HT-29 (cell line): ENCODE results near the gene MRGPRX2. TPM values are rescaled to one million over a fixed set of nuclear protein-coding genes. Genes with fewer than 3 reads are reported as not detected.
A peak's percentile ranks its signal among the peaks of the same experiment; 100 is the strongest.

Experiments used
- DNase-seq: peaks from one replicate; pipeline ENCODE4 v3.0.0-alpha.2; 2015; ENCODE audit warnings: low spot score
- total RNA-seq: library from RNA; depleted of rRNA; stranded (reverse); fragments of >200 nt; shearing (Covaris generic); gene quantifications from 2 replicates; pipeline ENCODE4 v1.2.3, GENCODE V29; 2014; rRNA removed

Gene MRGPRX2
- total RNA-seq = not detected in 2 replicates

DNA sequence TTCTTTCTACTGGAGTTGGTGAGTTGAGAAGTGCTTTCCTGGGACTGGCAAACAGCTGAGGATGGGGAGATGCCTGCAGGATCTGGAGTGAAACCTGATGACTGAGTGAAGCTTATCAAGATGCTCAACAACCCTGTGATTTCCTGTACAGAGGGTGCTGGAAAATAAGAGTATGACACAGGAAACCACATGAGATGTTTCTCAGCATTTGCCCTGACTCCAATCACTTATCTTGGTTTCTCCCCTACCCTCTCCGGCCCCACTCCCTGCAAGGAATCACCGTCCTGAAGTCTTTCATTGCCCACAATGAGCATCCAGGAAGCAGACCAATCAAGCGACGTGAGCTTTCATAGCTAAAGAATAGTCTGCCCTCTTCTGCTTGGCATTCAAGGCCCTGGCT lies at the start of gene MRGPRX2:
MRGPRX2 (minus strand) TSS at position 89 of the 400 bp plus-strand sequence. CDS start 4,315 bp downstream, outside the sequence.
- no peak for DNase-seq

DNA sequence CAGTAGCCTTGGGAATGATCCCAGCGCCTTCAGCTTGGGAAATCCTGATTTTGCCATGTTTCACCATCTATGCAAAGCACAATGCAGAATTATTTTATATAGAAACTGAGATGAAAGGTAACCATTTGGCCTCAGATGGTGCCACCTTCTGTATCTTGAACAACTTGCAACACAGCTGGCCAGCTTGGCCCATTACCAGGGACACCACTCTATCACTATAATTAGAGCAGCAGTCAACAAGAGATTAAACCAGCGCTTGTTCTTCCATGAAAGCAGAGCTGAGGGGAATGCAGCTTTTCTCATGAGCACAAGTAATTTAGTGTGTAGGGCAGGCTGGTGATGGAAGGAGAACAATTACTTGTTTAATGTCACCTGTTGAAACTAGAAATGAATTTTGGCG lies 49.8 kb upstream of the MRGPRX2 start:
- DNase-seq = peak; percentile 31

DNA sequence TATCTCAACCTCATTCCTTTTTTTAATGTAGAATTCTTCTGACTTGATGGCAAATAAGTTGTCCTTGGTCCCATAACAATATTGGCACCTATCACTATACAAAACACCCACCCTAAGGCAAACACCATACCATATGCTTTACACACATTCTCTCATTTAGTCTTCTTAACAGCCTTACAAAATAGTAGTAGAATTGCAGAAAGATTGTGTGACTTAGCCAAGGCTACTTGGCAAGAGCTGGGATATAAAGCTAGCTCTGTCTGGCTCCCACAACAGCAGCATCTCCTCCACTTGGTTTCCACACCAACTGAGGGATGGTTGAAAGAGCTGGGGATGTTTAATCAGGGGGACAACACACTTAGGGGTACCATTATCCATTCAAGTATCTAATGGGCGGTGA lies 46.6 kb upstream of the MRGPRX2 start:
- no peak for DNase-seq

DNA sequence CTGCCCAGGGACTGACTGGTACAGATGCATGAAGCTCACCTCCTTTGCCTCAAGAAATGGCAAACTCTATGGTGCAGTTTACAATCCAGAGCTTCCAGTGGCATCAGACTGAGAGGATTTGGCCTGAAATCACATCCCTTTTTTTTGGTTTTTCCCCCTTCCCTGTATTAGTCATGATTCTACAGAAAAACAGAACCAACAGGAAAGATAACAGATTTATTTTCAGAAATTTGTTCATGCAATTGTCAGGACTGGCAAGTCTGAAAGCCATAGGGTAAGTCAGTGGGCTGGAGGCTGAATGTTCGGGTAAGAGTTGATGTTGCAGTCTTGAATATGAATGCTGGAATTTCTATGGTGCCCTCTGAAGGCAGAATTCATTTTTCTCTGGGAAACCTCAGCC lies 44.5 kb upstream of the MRGPRX2 start:
- no peak for DNase-seq

DNA sequence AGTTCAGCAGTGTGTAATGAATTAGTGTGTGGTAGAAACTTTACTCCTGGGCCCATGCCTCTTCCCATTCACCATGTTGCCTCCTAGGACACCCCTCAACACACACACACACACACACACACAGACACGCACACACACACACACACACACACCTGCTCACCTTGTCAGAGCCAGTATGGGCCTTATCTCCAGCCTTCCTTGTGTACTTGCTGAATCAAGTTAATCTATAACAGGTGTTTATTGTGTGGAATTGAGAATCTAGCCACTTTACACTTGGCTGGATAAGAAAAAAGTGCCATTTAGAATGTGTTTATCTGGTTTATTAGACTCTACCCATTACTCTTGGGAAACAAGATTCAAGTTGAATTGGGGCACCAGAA lies 42.0 kb upstream of the MRGPRX2 start:
- no peak for DNase-seq

DNA sequence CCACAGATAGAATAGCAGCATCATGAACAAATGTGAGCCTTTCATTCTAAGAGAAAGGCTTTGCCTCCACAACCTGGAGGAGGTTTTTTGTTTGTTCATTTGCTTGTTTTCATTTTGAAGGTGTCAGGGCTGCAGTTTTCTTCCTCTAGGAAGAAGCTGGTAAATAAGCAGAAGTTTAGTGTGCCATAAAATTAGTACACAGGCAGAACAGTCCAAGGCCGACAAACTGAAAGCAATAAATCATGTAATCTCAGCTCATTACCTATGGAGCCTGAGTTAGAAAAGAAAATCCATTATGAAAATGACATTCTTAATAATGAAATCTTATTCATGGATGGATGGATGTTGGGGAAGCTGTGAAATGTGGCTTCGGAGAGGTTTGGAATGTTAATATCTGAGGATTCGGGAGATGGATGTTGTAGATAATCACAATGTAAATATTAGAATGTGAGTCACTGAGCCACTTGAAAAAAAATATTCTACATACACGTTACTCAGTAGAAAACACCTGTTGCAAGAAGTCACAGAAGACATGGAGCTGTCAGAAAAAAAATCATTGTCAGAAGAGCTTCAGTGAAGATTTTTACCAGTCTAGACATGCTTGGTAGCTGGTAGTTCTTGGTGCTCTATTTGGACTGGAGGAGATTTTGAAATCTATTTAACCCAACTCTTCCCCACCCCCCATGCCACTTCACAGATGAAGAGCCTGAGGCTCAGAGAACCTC lies 41.4 kb upstream of the MRGPRX2 start:
- peak; percentile 78 for DNase-seq

DNA sequence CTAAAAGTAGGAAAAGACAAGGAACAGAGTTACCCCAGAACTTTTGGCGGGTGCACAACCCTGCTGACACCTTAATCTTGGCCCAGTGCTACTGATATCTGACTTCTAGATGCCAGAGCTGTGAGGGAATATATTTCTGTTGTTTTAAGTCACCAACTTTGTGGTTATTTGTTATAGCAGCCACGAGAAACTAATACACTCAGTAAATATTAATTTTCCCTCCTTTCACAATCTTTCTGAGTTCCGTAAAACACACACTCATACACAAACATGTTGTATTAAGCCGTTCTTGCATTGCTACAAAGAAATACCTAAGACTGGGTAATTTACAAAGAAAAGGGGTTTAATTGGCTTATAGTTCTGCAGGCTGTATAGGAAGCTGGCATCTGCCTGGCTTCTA lies 40.4 kb upstream of the MRGPRX2 start:
- DNase-seq = no peak

DNA sequence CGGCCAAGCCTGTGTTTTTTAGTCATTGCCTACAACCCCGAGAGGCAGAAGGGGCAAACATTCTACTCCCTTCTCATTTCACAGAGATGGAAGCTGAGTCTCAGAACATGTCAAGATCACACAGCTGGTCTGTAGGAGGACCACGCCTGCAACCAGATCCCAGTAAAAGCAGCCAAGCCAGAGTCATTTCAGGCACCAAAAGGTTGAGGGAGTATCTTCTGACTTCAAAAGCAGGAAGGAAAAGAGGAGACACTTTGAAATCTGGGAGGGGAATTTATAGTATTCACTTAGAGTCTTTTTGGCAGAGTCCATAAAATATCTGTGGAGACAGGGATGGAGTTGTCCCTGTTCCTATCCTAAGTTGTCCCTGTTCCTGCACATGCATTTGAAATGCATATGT lies 38.6 kb upstream of the MRGPRX2 start:
- no peak for DNase-seq

DNA sequence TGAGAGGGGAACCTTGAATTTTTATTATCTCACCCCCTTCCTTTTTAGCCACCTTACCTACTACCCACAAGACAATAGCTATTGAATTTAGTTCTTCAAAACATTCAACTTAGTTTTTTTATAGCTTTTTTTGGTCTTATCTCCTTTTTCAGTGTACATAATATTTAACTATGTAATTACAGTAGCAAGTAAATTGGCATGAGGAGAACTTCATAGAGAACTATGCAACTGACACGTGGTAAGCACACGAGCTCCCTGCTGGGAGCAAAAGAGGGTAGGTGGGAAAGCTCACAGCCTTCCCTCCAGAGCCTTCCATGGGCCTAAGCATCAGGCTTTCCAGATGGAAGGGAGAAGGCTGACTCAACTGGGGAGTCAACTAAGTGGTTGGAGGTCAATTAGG lies 34.3 kb upstream of the MRGPRX2 start:
- DNase-seq = no peak

DNA sequence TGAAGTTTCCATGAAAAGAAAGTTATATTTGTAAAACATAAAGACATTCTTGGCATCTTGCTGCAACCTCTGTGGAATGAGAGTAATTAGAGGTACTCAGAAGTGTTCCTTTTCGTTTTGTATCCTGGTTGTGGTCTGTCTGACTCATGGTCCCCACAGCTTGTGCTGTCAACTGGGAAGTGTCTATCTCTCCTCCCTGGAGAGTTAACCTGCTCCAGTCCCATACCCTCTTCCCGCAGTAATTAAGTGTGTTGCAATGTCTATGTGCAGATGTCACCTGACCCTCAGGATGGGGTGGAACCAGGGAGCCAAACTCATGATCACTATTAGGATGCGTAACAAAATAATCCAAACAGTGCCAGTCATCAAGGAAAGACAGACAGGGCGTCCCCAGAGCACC lies 33.5 kb upstream of the MRGPRX2 start:
- no peak for DNase-seq

DNA sequence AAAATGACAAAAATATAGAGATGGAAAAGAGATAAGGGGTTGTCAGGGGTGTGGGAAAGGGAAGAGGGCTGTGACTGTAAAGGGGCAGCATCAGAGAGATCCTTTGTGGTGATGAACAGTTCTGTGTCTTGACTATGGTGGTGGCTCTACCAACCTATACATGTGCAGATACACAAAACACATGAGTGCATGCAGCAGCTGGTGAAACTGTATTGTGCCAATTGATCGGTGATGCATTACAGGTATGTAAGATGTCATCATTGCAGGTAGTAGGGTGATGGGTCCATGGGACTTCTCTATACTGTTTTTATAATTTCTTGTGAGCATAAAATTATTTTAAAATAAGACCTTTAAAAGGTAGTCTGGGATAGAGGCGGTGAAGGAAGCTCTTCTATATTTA lies 32.3 kb upstream of the MRGPRX2 start:
- DNase-seq = no peak

DNA sequence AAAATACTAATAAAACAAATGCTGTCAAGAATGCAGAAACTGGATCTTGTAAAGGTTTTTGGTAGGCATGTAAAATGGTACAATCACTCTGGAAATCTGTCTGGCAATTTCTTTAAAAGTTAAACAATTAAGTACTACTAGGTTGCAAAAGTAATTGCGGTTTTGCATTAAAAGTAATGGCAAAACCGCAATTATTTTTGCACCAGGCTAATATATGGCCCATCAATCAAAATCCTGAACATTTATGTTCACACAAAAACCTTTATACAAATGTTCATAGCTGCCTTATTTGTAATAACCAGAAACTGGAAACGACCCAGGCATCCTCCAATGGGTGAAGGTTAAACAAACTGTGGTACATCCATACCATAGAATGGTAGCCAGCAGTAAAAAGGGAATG lies 31.8 kb upstream of the MRGPRX2 start:
- DNase-seq = no peak

DNA sequence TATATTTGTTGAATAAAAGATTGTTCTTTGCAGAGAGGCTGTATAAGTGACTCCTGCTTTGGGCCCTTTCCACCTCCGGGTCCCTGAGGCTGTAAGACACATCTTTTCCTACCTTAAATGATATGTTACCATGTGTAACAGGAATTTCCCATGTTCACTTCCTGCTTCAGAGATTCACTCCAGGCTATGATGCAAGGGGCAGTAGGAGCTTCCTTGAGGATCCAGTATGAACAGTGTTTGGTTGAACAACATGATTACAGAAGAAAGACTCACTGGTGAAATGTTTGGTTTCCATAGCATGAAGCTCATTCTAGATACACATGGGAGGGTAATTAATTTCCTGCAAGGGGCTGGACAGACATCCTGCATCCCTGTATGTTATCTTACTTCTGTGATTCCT lies 30.8 kb upstream of the MRGPRX2 start:
- DNase-seq = peak; percentile 32

DNA sequence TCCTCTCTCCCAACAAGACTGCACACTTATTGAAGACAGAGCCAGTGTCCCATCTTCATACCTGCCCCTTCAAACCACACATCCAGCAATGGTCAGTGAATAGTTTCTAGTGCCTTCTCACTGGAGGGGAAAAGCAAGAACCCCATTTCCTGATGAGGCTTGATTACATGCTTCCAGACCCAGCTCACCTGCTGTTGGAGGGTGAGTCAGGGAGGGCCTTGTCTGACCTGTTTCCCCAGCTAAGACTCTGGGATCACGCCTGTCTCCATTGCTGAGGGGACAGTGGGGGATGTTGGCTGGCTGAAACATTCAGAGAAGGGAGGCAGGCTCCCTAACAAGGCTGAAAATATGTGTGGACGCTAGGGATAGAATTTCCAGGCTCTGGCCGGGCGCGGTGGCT lies 28.9 kb upstream of the MRGPRX2 start:
- no peak for DNase-seq

DNA sequence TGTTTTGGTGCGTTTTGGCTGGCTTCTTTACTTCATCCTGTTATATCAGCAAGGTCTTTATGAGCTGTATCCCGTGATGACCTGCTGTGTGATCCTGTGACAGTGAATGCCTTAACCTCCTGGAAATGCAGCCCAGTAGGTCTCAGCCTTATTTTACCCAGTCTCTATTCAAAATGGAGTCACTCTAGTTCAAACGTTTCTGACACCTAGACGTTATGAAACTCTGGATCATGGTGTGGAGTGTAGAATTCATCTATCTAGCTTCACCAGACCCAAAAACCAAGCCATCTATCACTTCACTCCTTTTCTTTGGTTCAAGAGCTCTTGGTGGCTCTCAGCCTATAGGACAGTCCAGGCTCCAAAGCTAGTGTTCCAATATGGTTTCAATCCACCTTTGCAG lies 28.3 kb upstream of the MRGPRX2 start:
- no peak for DNase-seq

DNA sequence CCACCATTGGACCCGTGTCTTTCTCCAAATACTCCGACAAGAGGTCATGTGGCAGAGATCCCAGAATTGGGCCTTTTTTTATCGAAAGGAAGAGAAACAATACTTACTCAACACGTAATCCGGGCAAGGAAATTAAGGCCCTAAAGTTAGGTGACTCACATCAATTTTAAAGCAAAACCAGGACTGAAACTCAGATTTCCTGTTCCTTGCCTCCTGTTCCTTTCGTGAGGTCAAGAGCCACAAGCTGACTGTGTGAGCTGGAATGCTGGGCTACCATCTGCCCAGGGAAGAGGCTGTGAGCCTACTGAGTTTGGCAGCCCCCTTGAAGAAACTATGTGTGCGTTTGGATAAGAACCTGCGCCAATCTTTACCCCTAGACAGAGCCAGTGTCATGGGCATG lies 27.1 kb upstream of the MRGPRX2 start:
- no peak for DNase-seq

DNA sequence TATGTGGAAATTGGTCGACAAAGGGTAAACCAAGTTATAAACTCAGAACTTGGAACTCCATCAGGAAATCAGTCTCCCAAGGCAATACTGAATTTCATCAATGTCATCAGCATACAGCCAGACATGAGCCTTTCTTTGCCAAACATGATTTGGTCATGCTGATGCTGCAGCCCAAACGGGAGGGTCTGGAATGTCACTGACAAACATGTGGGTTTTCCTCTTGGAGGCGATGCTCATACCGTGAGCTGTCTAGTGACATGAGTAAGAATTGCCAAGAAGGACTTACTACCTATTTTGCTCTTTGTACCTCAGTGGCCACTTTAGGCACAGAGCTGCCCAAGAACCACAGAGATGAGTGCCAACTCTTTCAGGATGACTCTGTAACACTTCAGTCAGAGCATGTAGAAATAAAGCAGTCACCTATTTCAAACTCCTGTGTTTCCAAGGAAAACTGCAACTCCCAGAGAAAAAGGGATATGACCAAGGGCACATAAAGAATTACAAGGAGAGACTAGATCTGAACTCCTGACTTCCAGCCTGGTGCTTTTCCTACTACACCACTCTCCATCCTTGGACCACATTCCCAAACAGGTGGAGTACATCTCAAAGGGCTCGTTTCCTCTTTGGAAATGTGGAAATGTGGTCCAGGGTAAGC lies 24.3 kb upstream of the MRGPRX2 start:
- no peak for DNase-seq

DNA sequence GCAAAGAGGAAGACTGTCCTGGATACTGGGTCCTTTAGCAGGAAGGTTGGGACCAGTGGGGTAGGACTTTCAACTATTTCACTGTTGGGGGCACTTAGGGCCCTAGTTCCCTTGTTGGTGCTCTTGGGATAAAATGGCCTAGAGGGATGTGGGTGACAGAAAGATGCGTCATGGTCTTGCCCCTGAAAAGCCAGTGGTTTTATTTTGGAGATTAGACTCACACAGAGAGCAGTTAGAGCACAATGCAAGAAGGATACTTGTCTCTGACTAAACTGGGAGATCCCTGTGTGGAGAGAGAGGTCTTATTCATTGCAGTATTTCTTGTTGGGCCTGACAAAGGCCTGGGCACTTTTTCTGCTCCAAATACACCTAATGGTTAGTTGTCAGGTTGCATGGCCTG lies 22.6 kb upstream of the MRGPRX2 start:
- DNase-seq = no peak

DNA sequence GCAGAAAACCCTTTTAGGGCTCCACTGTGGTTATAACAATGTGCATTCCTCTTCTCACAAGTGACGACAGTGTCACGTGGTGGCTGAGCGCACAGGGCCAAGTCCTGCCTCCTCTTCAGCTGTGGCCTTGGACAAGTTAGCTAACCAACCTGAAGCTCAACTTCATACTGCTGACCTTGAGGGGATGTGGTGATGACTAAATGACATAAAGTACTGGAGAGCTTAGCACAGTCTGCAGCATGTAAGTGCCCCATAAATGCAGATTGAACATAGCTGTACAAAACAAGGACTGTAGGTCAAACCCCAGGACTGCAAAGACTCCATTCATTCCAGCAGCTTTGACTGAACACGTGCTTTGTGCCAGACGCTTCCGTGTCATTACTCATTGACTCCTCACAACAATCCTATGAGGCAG lies 20.1 kb upstream of the MRGPRX2 start:
- no peak for DNase-seq

DNA sequence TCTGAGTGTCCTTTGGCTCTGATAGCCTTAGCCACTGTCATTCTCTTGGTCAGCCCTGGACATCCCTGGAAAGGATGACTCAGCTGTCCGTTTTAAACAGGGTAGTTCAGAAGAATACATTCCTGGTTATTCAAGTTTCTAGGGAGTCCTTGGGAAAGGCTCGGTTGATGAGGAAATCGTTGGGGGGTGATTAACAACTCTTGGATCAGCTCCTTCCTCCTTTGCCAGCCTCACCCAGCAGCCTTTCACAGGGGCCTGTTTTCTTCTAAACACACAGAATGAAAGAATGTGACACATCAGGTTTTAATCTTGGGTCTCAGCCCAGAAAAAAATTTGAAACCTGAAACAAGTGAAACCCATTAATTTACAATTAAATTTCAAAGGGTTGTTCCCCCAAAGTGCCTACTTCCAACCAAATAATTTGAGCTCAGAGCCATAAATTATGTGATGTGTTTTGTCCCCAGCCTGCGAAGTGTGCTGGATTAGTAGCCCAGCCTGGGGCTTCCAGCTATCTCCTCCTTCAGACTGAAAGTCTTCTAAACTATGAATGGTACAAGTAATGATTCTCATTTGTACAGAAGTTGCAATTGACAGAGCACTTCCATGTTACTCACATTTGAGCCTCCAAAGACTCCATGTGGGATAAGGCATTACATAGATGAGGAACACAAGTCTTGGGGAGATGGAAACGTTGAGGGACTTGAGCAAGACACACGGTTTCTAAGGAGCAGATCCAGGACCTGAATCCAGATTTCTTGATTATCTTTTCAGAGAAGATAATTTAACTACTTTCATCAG lies 19.3 kb upstream of the MRGPRX2 start:
- peak; percentile 69 for DNase-seq

DNA sequence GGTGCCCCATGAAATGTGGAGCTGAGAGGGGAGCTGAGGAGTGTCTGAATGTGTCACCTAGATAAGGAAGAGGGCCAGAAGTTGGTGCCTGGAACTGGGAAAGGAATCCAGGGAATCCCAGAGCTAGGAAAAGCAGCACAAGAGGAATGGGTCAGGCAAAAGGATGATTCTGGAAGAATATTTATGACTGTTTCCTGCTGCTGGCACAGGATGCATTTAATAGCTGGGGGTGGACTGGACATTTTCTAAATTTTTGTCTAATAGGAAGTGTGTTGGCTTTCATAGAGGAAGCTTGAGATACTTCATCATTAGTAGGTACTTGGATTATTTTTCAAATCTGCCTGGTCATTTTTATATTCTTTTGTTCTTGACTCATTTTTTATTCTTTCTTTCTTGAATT lies 17.4 kb upstream of the MRGPRX2 start:
- no peak for DNase-seq

DNA sequence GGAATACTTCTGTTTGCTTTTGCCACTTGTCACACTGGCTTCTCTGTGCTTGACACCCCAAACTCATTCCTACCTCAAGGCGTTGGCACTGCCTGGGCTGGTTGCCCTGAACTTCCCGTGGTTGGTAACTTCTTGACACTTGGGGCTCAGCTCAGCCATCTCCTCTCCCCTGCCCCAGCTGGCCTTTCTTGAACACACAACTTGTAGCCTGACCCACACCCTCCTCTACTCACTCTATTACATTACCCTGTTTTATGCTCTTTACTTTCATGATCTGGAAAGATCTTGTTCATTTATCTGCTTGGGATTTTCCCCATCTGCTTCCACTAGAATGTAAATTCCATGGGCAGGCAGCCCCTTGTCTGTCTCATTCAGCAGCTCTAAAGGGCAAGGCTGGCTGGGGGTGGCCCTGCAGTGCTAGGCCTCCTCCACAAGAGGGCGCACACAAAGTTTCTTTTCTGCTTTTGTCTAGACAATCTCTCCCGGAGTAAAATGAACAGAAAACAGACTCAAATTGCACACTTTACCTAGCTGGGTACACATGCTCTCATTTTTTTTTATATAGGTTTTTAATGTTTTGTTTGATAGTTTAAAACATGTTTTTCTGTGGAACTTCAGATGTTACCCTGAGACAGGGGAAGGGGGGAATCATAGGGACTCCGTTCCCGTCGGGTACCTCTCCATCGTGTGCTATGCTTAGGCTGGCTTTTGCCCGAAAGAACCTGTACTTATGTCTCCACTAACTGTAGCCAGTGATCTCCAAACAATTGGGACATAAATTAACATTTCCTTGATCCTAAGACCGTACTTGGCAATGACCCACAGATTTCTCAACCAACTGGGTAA lies 16.4 kb upstream of the MRGPRX2 start:
- DNase-seq = peak; percentile 84
